A549 (cell line): ENCODE data around the gene PDLIM5.

Experiments used
- CEBPB ChIP-seq, 2 experiments: fragments of >200 bp in 1 of 2; sonication (Bioruptor Twin) in 1 of 2; formaldehyde crosslinking in 1 of 2; IDR thresholded peaks; 2 replicates each; pipeline ENCODE4 v1.6.1; 2012 to 2016
- CHD2 ChIP-seq: fragments of 150-350 bp; IDR thresholded peaks from 2 replicates; pipeline ENCODE4 v1.6.1; 2014; ENCODE audit warnings: low read length; ENCODE audit not compliant: partially characterized antibody
- EP300 ChIP-seq, 2 experiments: fragments of >200 bp; sonication (Bioruptor Twin); formaldehyde crosslinking; IDR thresholded peaks; 2 replicates in 1 of 2; 3 replicates in 1 of 2; pipeline ENCODE4 v1.6.1; 2016 to 2017
- HEYL ChIP-seq: fragments of 250-450 bp; sonication (Bioruptor Pico); IDR thresholded peaks from 2 replicates; pipeline ENCODE4 v1.8.0; 2021; ENCODE audit warnings: mild to moderate bottlenecking, moderate library complexity
- KDM1A ChIP-seq: fragments of 200-600 bp; sonication (generic); IDR thresholded peaks from 2 replicates; pipeline ENCODE4 v1.6.1; 2016; ENCODE audit warnings: low read depth, mild to moderate bottlenecking
- MAFK ChIP-seq: fragments of 450-650 bp; IDR thresholded peaks from 2 replicates; pipeline ENCODE4 v1.6.1; 2014; ENCODE audit not compliant: partially characterized antibody
- MAX ChIP-seq: IDR thresholded peaks from 2 replicates; pipeline ENCODE4 v1.6.1; 2012
- MAZ ChIP-seq: fragments of 150-350 bp; IDR thresholded peaks from 2 replicates; pipeline ENCODE4 v1.6.1; 2014; ENCODE audit warnings: antibody characterized with exemption, low read depth, low read length, borderline replicate concordance
- NR3C1 ChIP-seq: fragments of >200 bp; sonication (Bioruptor Twin); formaldehyde crosslinking; IDR thresholded peaks from 3 replicates; pipeline ENCODE4 v1.6.1; 2017
- POLR2A ChIP-seq: IDR thresholded peaks from 2 replicates; pipeline ENCODE4 v1.6.1; 2012; ENCODE audit warnings: mild to moderate bottlenecking, low read length
- SMC3 ChIP-seq: fragments of >200 bp; sonication (Bioruptor Twin); formaldehyde crosslinking; IDR thresholded peaks from 3 replicates; pipeline ENCODE4 v1.6.1; 2018; ENCODE audit warnings: inconsistent platforms
- USF2 ChIP-seq: fragments of 450-650 bp; IDR thresholded peaks from 2 replicates; pipeline ENCODE4 v1.6.1; 2014; ENCODE audit warnings: antibody characterized with exemption
- TF ChIP-seq, protein P1 (sequence below): fragments of >200 bp; sonication (Bioruptor Twin); formaldehyde crosslinking; IDR thresholded peaks from 3 replicates; pipeline ENCODE4 v1.5.1; 2016

DNA sequence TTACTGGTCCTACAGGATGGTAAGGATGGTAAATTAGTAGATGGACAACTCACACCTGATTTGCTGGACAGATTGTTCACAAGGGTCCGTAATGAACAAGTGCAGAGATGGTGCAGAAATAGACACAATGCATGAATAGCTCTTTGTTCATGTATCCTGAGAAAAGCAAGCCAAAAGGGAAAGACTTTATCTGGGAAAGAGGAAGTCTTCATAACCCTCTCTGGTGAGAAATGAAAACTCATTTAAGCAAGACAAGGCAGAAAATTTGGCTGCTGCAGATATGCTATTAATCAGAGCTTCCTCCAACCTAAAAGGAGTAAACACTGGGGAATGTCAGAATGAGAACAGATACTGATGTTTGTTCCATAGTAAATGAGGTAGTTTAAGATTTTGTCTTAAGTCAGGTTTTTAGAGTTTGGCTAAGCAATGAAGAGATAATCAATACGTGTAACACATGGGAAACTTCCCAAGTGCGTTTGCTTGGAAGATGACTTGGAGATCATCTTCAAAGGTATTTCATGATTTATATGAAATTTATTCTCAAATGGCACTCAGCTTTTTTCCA lies 153.6 kb downstream of the PDLIM5 start:
- TF ChIP-seq, protein P1, sequence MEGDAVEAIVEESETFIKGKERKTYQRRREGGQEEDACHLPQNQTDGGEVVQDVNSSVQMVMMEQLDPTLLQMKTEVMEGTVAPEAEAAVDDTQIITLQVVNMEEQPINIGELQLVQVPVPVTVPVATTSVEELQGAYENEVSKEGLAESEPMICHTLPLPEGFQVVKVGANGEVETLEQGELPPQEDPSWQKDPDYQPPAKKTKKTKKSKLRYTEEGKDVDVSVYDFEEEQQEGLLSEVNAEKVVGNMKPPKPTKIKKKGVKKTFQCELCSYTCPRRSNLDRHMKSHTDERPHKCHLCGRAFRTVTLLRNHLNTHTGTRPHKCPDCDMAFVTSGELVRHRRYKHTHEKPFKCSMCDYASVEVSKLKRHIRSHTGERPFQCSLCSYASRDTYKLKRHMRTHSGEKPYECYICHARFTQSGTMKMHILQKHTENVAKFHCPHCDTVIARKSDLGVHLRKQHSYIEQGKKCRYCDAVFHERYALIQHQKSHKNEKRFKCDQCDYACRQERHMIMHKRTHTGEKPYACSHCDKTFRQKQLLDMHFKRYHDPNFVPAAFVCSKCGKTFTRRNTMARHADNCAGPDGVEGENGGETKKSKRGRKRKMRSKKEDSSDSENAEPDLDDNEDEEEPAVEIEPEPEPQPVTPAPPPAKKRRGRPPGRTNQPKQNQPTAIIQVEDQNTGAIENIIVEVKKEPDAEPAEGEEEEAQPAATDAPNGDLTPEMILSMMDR: no peak
- TF ChIP-seq MAX (no peak), CEBPB (IDR thresholded peaks at IDR 0.05) (no peak), USF2 (no peak), POLR2A (no peak), EP300 (IDR thresholded peaks at IDR 0.05) (no peak), KDM1A (no peak), HEYL (CRISPR knock-in tag) (no peak), CHD2 (no peak), MAZ (no peak), MAFK (no peak), SMC3 (no peak), NR3C1 (no peak)
